SH-SY5Y (cell line): Measurements from ENCODE around the gene FAM184B.

Experiments used
- GATA2 ChIP-seq: IDR thresholded peaks from 2 replicates; pipeline ENCODE4 v1.6.1; 2011; ENCODE audit warnings: mild to moderate bottlenecking, low read depth, low read length
- GATA3 ChIP-seq: IDR thresholded peaks from 2 replicates; pipeline ENCODE4 v1.6.1; 2011; ENCODE audit warnings: low read depth, mild to moderate bottlenecking, low read length, moderate library complexity

Gene FAM184B

GRCh38 chr4:17763931-17764330 lies 17.5 kb downstream of the FAM184B start:
- TF ChIP-seq GATA2 (no peak), GATA3 (no peak)

GRCh38 chr4:17763416-17763815 lies 18.0 kb downstream of the FAM184B start:
- TF ChIP-seq GATA3 (no peak), GATA2 (no peak)

- TF ChIP-seq GATA2 (no peak), GATA3 (no peak)
These were observed 18.7 kb downstream of the FAM184B start for GRCh38 chr4:17762726-17763125.

GRCh38 chr4:17761062-17761461 lies 20.4 kb downstream of the FAM184B start:
- TF ChIP-seq GATA3 (no peak), GATA2 (no peak)

GRCh38 chr4:17760626-17761025 lies 20.8 kb downstream of the FAM184B start:
- no peak for TF ChIP-seq GATA2
- TF ChIP-seq GATA3, result no peak

GRCh38 chr4:17758485-17758884 lies 22.9 kb downstream of the FAM184B start:
- TF ChIP-seq GATA3 (no peak), GATA2 (no peak)

- TF ChIP-seq GATA3, result no peak
These were observed 23.8 kb downstream of the FAM184B start for GRCh38 chr4:17757621-17758020.

- no peak for TF ChIP-seq GATA2
- TF ChIP-seq GATA3, result no peak
These were observed 27.8 kb downstream of the FAM184B start for GRCh38 chr4:17753646-17754045.

GRCh38 chr4:17740702-17741101 lies 40.7 kb downstream of the FAM184B start:
- TF ChIP-seq GATA2 (no peak), GATA3 (no peak)

- no peak for TF ChIP-seq GATA2
- no peak for TF ChIP-seq GATA3
These were observed 44.9 kb downstream of the FAM184B start for GRCh38 chr4:17736484-17736883.

GRCh38 chr4:17726911-17727310 lies 54.5 kb downstream of the FAM184B start:
- TF ChIP-seq GATA3, result no peak
- no peak for TF ChIP-seq GATA2

- no peak for TF ChIP-seq GATA2
- TF ChIP-seq GATA3, result no peak
These were observed 57.8 kb downstream of the FAM184B start for GRCh38 chr4:17723648-17724047.

- no peak for TF ChIP-seq GATA3
- TF ChIP-seq GATA2, result no peak
These were observed 59.1 kb downstream of the FAM184B start for GRCh38 chr4:17722356-17722700.

- TF ChIP-seq GATA3 (no peak), GATA2 (no peak)
These were observed 59.7 kb downstream of the FAM184B start for GRCh38 chr4:17721496-17722355.

- TF ChIP-seq GATA3 (no peak), GATA2 (no peak)
These were observed 62.3 kb downstream of the FAM184B start for GRCh38 chr4:17719106-17719505.
